Measurements from ENCODE around the gene C3orf33. TPM values are rescaled to one million over a fixed set of nuclear protein-coding genes. Genes with fewer than 3 reads are reported as not detected.
"Not testable (repeated sequence)": the region's sequence is repeated elsewhere in the genome, so short reads cannot be mapped to it uniquely, and the experiment has no call there.

The C3orf33 gene
- total RNA-seq, 1 experiment from 2014 or later: 2.9 TPM

GRCh38 chr3:155852341-155852740, 46.3 kb upstream of the C3orf33 start:
- H3K4me1 Mint-ChIP-seq: peaks cover 19 to 25% of the 10 kb centered on the region in 2 experiments
- H3K18ac ChIP-seq (ENCODE audit: insufficient read length, low read depth, low read length): no peak overlapping the region
- H3K9ac ChIP-seq (ENCODE audit: extremely low read depth, insufficient read length, low read length): peak overlapping the region; percentile 77
- no peak overlapping the region for H2AFZ ChIP-seq (ENCODE audit: low read length)
- H3K4me2 ChIP-seq (ENCODE audit: insufficient read depth, insufficient read length, low read length): peak overlapping the region; percentile 88
- H3K27ac ChIP-seq (ENCODE audit: insufficient read length, low read depth, low read length): no peak overlapping the region
- H3K4me3 Mint-ChIP-seq: peak overlapping the region; percentile 95 to 98
- H3K9me3 Mint-ChIP-seq: no peaks in the 10 kb centered on the region
- peaks cover 14% of the 10 kb centered on the region for H3K23me2 ChIP-seq (ENCODE audit: insufficient read length, low read depth, low read length, poor library complexity, severe bottlenecking)
- H2BK5ac ChIP-seq (ENCODE audit: insufficient read length, low read length): no peak overlapping the region
- H3K14ac ChIP-seq (ENCODE audit: insufficient read depth, low read length): no peak overlapping the region
- H2AK5ac ChIP-seq (ENCODE audit: insufficient read length, low read length): no peak overlapping the region
- H2BK15ac ChIP-seq (ENCODE audit: low read depth, low read length): no peak overlapping the region
- no peak overlapping the region for H4K91ac ChIP-seq (ENCODE audit: insufficient read length, low read depth, low read length)
- H3K23ac ChIP-seq (ENCODE audit: insufficient read length, low read depth, low read length): no peak overlapping the region
- no peak overlapping the region for H3T11ph ChIP-seq (ENCODE audit: low read length)
- peaks cover 3% of the 10 kb centered on the region for H3K79me1 ChIP-seq (ENCODE audit: insufficient read depth, low read depth, low read length, poor library complexity, severe bottlenecking)
- no peak overlapping the region for H2BK20ac ChIP-seq (ENCODE audit: low read depth, low read length, poor library complexity, severe bottlenecking)
- no peak overlapping the region for H2BK120ac ChIP-seq (ENCODE audit: low read depth, low read length, poor library complexity, severe bottlenecking)
- peaks cover 14% of the 10 kb centered on the region; the same call in 1 of the 2 replicates for H3K79me2 ChIP-seq (ENCODE audit: insufficient read depth, low read length)
- H3K4me1 ChIP-seq (ENCODE audit: insufficient read depth, low read length): no peaks in the 10 kb centered on the region; the same call in 1 of the 2 replicates
- H3K27ac Mint-ChIP-seq: no peak overlapping the region; a peak in 1 of 7 replicates
- H4K5ac ChIP-seq (ENCODE audit: insufficient read length, low read depth, low read length): no peak overlapping the region
- H3K27me3 Mint-ChIP-seq (ENCODE audit: low read depth): peaks cover 4% of the 10 kb centered on the region; the same call in 1 of the 2 replicates
- no peaks in the 10 kb centered on the region for H3K27me3 ChIP-seq (ENCODE audit: insufficient read depth, low read length)
- no peak for DNase-seq
- TF ChIP-seq CTCF (conservative IDR thresholded peaks at IDR 0.05): no peak
- H3K36me3 Mint-ChIP-seq (ENCODE audit: insufficient read depth in 1 of 3, low read depth in 3 of 3): peaks cover 0 to 10% (median 3%) of the 10 kb centered on the region in 3 experiments; a peak in 2 of 7 replicates
- no CpG with 5 or more reads among the region's 2 CpGs for WGBS (ENCODE audit: extremely low coverage, insufficient read length, low lambda C conversion rate)
- no peak overlapping the region for H2BK12ac ChIP-seq (ENCODE audit: insufficient read length, low read depth, low read length)
- no peak overlapping the region for H3K4ac ChIP-seq (ENCODE audit: low read depth, low read length)
- no peaks in the 10 kb centered on the region for H4K20me1 ChIP-seq (ENCODE audit: control insufficient read depth, insufficient read depth, insufficient read length)
- H3K9me3 ChIP-seq (ENCODE audit: control insufficient read depth, low read depth, low read length): no peaks in the 10 kb centered on the region
- no peak overlapping the region for H4K8ac ChIP-seq (replicated peaks; ENCODE audit: insufficient read length, low read depth, low read length)
- H3K56ac ChIP-seq (ENCODE audit: insufficient read length, low read depth, low read length): no peak overlapping the region

- H2AFZ ChIP-seq (ENCODE audit: low read length); H3K56ac ChIP-seq (ENCODE audit: insufficient read length, low read depth, low read length); H3K27ac ChIP-seq (ENCODE audit: insufficient read length, low read depth, low read length); H4K20me1 ChIP-seq (ENCODE audit: control insufficient read depth, insufficient read depth, insufficient read length); H2BK120ac ChIP-seq (ENCODE audit: low read depth, low read length, poor library complexity, severe bottlenecking); H3K79me1 ChIP-seq (ENCODE audit: insufficient read depth, low read depth, low read length, poor library complexity, severe bottlenecking); H3T11ph ChIP-seq (ENCODE audit: low read length); H2AK5ac ChIP-seq (ENCODE audit: insufficient read length, low read length); H3K9me3 Mint-ChIP-seq; H2BK5ac ChIP-seq (ENCODE audit: insufficient read length, low read length); H3K23me2 ChIP-seq (ENCODE audit: insufficient read length, low read depth, low read length, poor library complexity, severe bottlenecking); H4K8ac ChIP-seq (replicated peaks; ENCODE audit: insufficient read length, low read depth, low read length); H3K18ac ChIP-seq (ENCODE audit: insufficient read length, low read depth, low read length); H4K91ac ChIP-seq (ENCODE audit: insufficient read length, low read depth, low read length); H2BK12ac ChIP-seq (ENCODE audit: insufficient read length, low read depth, low read length); H3K23ac ChIP-seq (ENCODE audit: insufficient read length, low read depth, low read length); H3K4me1 ChIP-seq (ENCODE audit: insufficient read depth, low read length); H3K4me2 ChIP-seq (ENCODE audit: insufficient read depth, insufficient read length, low read length); H3K9ac ChIP-seq (ENCODE audit: extremely low read depth, insufficient read length, low read length); H3K9me3 ChIP-seq (ENCODE audit: control insufficient read depth, low read depth, low read length); DNase-seq; H3K4ac ChIP-seq (ENCODE audit: low read depth, low read length); H4K5ac ChIP-seq (ENCODE audit: insufficient read length, low read depth, low read length); H3K27me3 ChIP-seq (ENCODE audit: insufficient read depth, low read length); H2BK15ac ChIP-seq (ENCODE audit: low read depth, low read length); H3K4me3 Mint-ChIP-seq; H3K14ac ChIP-seq (ENCODE audit: insufficient read depth, low read length); H3K27ac Mint-ChIP-seq; H2BK20ac ChIP-seq (ENCODE audit: low read depth, low read length, poor library complexity, severe bottlenecking); H3K27me3 Mint-ChIP-seq (ENCODE audit: low read depth); H3K36me3 Mint-ChIP-seq (ENCODE audit: insufficient read depth in 1 of 3, low read depth in 3 of 3): not testable (repeated sequence)
- H3K4me1 Mint-ChIP-seq: peaks cover 15 to 19% of the 10 kb centered on the region in 2 experiments
- H3K79me2 ChIP-seq (ENCODE audit: insufficient read depth, low read length): peaks cover 14% of the 10 kb centered on the region; the same call in 1 of the 2 replicates
- no CpG with 5 or more reads among the region's 3 CpGs for WGBS (ENCODE audit: extremely low coverage, insufficient read length, low lambda C conversion rate)
Measured at GRCh38 chr3:155849404-155849803, 43.3 kb upstream of the C3orf33 start.
